Stimulated activated CD8-positive, alpha-beta memory T cell treated with anti-CD3 and anti-CD28 coated beads, Interleukin-4, amount 100 ng/mL, for 1 hour (primary cell): Measurements from ENCODE around the gene TGFB1.
"Not testable (repeated sequence)": the region's sequence is repeated elsewhere in the genome, so short reads cannot be mapped to it uniquely, and the experiment has no call there.

Source experiments
- DNase-seq, 2 donors: peaks; one replicate each; pipeline ENCODE4 v3.0.0-alpha.2; 2020; ENCODE audit warnings: low read depth in 2 of 2, low spot score in 1 of 2

The TGFB1 gene

GRCh38 chr19:41371119-41371518 lies 17.4 kb upstream of the TGFB1 start:
- DNase-seq, result not testable (repeated sequence)

- DNase-seq, result no peak
These were observed 16.0 kb upstream of the TGFB1 start for GRCh38 chr19:41369769-41370168.

- no peak for DNase-seq
These were observed 14.2 kb upstream of the TGFB1 start for GRCh38 chr19:41367848-41368301.

GRCh38 chr19:41366089-41366488 lies 12.4 kb upstream of the TGFB1 start:
- no peak for DNase-seq

GRCh38 chr19:41364524-41365391 lies 11.0 kb upstream of the TGFB1 start:
- DNase-seq, result no peak

- DNase-seq, result peak; percentile 95
These were observed 10.2 kb upstream of the TGFB1 start, which contains the start of gene B9D2 for GRCh38 chr19:41363753-41364523. Gene B9D2, minus strand, starts transcription at chr19:41364149. Its CDS starts 630 bp downstream, at chr19:41363519.

- no peak for DNase-seq
These were observed 9.6 kb upstream of the TGFB1 start for GRCh38 chr19:41363371-41363752.

- no peak for DNase-seq
These were observed 8.6 kb upstream of the TGFB1 start for GRCh38 chr19:41362143-41362847.

GRCh38 chr19:41359741-41360140 lies 6.0 kb upstream of the TGFB1 start:
- DNase-seq, result no peak

- DNase-seq, result no peak
These were observed 4.0 kb upstream of the TGFB1 start for GRCh38 chr19:41357746-41358145.

GRCh38 chr19:41356984-41357739 lies 3.4 kb upstream of the TGFB1 start:
- DNase-seq, result no peak

GRCh38 chr19:41355802-41356201 lies 2.1 kb upstream of the TGFB1 start:
- no peak for DNase-seq

GRCh38 chr19:41355035-41355434 lies 1.3 kb upstream of the TGFB1 start:
- no peak for DNase-seq

- DNase-seq, result no peak
These were observed 726 bp upstream of the TGFB1 start for GRCh38 chr19:41354343-41354953.

- DNase-seq, result peak; percentile 43 to 61
These were observed 885 bp downstream of the TGFB1 start for GRCh38 chr19:41352609-41353465.

- DNase-seq, result no peak
These were observed 1.5 kb downstream of the TGFB1 start for GRCh38 chr19:41352279-41352608.

- peak; percentile 56 to 68 for DNase-seq
These were observed 2.1 kb downstream of the TGFB1 start for GRCh38 chr19:41351339-41352245.

GRCh38 chr19:41350735-41351338 lies 2.9 kb downstream of the TGFB1 start:
- no peak for DNase-seq
